NCI-H146 treated with DMSO at 0.1 percent for 48 hours (cell line): ENCODE results near the gene ENTPD2.
"Not testable (repeated sequence)": the region's sequence is repeated elsewhere in the genome, so short reads cannot be mapped to it uniquely, and the experiment has no call there.

Experiments
- DNase-seq: peaks from one replicate; lab custom pipeline; 2025; ENCODE audit not compliant: unreplicated experiment; lab: John Stamatoyannopoulos, UW

ENTPD2 gene

GRCh38 chr9:137006116-137007003 is 47.5 kb downstream of the ENTPD2 start:
- DNase-seq = no peak

GRCh38 chr9:137004285-137004684 is 49.6 kb downstream of the ENTPD2 start:
- DNase-seq = not testable (repeated sequence)

- no peak for DNase-seq
Observed at GRCh38 chr9:137002646-137003041, 51.2 kb downstream of the ENTPD2 start.

- DNase-seq = no peak
Observed at GRCh38 chr9:137001857-137002645, 51.8 kb downstream of the ENTPD2 start.

GRCh38 chr9:137000177-137000930 is 53.5 kb downstream of the ENTPD2 start:
- DNase-seq = no peak
